SU-DHL-6 (cell line): Measurements from ENCODE around the gene CERK.

ENCODE experiments used
- EZH2phosphoT487 ChIP-seq: fragments of 200-600 bp; sonication (generic), shearing (Covaris generic); conservative IDR thresholded peaks from 2 replicates; pipeline ENCODE4 v1.6.1; 2018; ENCODE audit warnings: mild to moderate bottlenecking, antibody characterized with exemption, low read length, moderate library complexity, mixed read lengths
- TF ChIP-seq, protein P1 (sequence below): fragments of 200-600 bp; sonication (generic); IDR thresholded peaks from one replicate; pipeline ENCODE4 v1.5.1; 2017; ENCODE audit warnings: antibody characterized with exemption, mild to moderate bottlenecking, low read length, moderate library complexity; ENCODE audit not compliant: insufficient read depth, poor library complexity, severe bottlenecking

GRCh38 chr22:46697811-46698515 lies 40.1 kb downstream of the CERK start:
- TF ChIP-seq, protein P1, sequence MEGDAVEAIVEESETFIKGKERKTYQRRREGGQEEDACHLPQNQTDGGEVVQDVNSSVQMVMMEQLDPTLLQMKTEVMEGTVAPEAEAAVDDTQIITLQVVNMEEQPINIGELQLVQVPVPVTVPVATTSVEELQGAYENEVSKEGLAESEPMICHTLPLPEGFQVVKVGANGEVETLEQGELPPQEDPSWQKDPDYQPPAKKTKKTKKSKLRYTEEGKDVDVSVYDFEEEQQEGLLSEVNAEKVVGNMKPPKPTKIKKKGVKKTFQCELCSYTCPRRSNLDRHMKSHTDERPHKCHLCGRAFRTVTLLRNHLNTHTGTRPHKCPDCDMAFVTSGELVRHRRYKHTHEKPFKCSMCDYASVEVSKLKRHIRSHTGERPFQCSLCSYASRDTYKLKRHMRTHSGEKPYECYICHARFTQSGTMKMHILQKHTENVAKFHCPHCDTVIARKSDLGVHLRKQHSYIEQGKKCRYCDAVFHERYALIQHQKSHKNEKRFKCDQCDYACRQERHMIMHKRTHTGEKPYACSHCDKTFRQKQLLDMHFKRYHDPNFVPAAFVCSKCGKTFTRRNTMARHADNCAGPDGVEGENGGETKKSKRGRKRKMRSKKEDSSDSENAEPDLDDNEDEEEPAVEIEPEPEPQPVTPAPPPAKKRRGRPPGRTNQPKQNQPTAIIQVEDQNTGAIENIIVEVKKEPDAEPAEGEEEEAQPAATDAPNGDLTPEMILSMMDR, result no peak
- no peak for TF ChIP-seq EZH2phosphoT487
